OCI-LY7 (cell line): ENCODE results near the gene TAF1C.

ENCODE experiments used
- CTCF ChIP-seq: fragments of 200-600 bp; sonication (generic); conservative IDR thresholded peaks from 2 replicates; pipeline ENCODE4 v1.5.1; 2014; ENCODE audit warnings: mild to moderate bottlenecking, antibody characterized with exemption, low read length, moderate library complexity, mixed read lengths
- EZH2phosphoT487 ChIP-seq: fragments of 200-600 bp; sonication (generic); IDR thresholded peaks from 2 replicates; pipeline ENCODE4 v1.6.1; 2018; ENCODE audit warnings: low read depth, borderline replicate concordance, mild to moderate bottlenecking, mixed run types, antibody characterized with exemption, low read length, moderate library complexity, mixed read lengths

DNA sequence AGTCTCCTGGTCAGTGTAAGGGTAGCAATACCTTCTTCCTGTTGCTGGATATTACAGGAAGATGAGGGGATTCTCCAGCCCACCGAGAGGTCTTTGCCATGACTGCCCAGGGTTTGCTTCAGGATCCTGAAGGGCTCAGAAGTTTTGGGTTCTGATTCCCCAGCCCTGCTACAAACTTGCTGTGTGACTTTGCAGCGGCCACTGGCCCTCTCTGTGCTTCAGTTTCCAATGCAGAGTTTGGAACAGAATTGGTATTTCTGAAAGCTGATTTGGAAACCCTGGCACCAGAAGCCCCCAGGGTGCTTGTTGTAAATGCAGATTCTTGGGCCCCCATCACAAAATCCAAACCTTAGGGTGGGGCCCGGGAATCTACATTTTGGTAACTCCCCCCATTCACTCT lies 38.3 kb upstream of the TAF1C start:
- TF ChIP-seq CTCF (no peak), EZH2phosphoT487 (no peak)
